ENCODE results near the gene PTPN14. TPM values are rescaled to one million over a fixed set of nuclear protein-coding genes. Genes with fewer than 3 reads are reported as not detected.

PTPN14 gene
- total RNA-seq, 1 experiment from 2014 or later: 23.5 TPM

GRCh38 chr1:214310777-214311690 lies 240.4 kb downstream of the PTPN14 start:
- no peak for DNase-seq (ENCODE audit: low read depth)

GRCh38 chr1:214310010-214310409 lies 241.4 kb downstream of the PTPN14 start:
- no peak for DNase-seq (ENCODE audit: low read depth)

- no peak for DNase-seq (ENCODE audit: low read depth)
Observed at GRCh38 chr1:214306269-214306668, 245.1 kb downstream of the PTPN14 start.

- DNase-seq (ENCODE audit: low read depth): no peak
Observed at GRCh38 chr1:214305164-214305751, 246.1 kb downstream of the PTPN14 start.

GRCh38 chr1:214303141-214303930 lies 248.1 kb downstream of the PTPN14 start:
- DNase-seq (ENCODE audit: low read depth): no peak

GRCh38 chr1:214301526-214301925 lies 249.9 kb downstream of the PTPN14 start:
- no peak for DNase-seq (ENCODE audit: low read depth)

- no peak for DNase-seq (ENCODE audit: low read depth)
Observed at GRCh38 chr1:214300149-214300780, 251.1 kb downstream of the PTPN14 start.

Other genes with a start within 250 kb of the PTPN14 start
- 64.2 and 64.3 TPM in 2 replicates for gene CENPF, start 51.6 kb upstream of the PTPN14 start, total RNA-seq (2014; rRNA removed; shearing (Covaris generic))

Measured in Daoy (cell line).